Natural killer cell (primary cell): Measurements from ENCODE around the gene STX8. TPM values are rescaled to one million over a fixed set of nuclear protein-coding genes. Genes with fewer than 3 reads are reported as not detected.

Experiments
- ATAC-seq, 3 donors: fragments of 150-1000 bp in 2 of 3; fragments of 200-7000 bp in 1 of 3; cut with Tn5 transposase; 1 replicate in 1 of 3; 2 replicates in 2 of 3; pipeline ENCODE4 v1.10.0; 2021; ENCODE audit warnings: mild to moderate bottlenecking in 2 of 3, moderate library complexity in 2 of 3
- DNase-seq, 2 donors: peaks; one replicate each; pipeline versions ENCODE4 v3.0.0 to v3.0.0-alpha.2; 2013 to 2021; ENCODE audit warnings: mixed read lengths in 1 of 2
- H3K27ac ChIP-seq: one replicate; pipeline ENCODE4 v1.5.1; 2013; ENCODE audit warnings: mild to moderate bottlenecking, low read length
- H3K27me3 ChIP-seq: one replicate; pipeline ENCODE4 v1.6.1; 2013; ENCODE audit warnings: low read length; ENCODE audit not compliant: control insufficient read depth, insufficient read depth
- H3K36me3 ChIP-seq: one replicate; pipeline ENCODE4 v1.6.1; 2013; ENCODE audit warnings: low read length; ENCODE audit not compliant: control insufficient read depth, insufficient read depth
- H3K4me1 ChIP-seq: one replicate; pipeline ENCODE4 v1.6.1; 2013; ENCODE audit warnings: low read length; ENCODE audit not compliant: control insufficient read depth, insufficient read depth
- H3K4me3 ChIP-seq: one replicate; pipeline ENCODE4 v1.5.1; 2013; ENCODE audit warnings: low read length
- H3K9me3 ChIP-seq: one replicate; pipeline ENCODE4 v1.6.1; 2013; ENCODE audit warnings: low read length; ENCODE audit not compliant: control insufficient read depth, insufficient read depth
- H3K27ac Mint-ChIP-seq, 2 donors: one replicate each; pipeline ENCODE4 v1.8.0; 2022; ENCODE audit warnings: mild to moderate bottlenecking in 2 of 2, mixed read lengths in 2 of 2, moderate library complexity in 1 of 2
- H3K27me3 Mint-ChIP-seq, 2 donors: one replicate each; pipeline ENCODE4 v1.8.0; 2022; ENCODE audit warnings: low read depth in 2 of 2, mixed read lengths in 2 of 2
- H3K36me3 Mint-ChIP-seq: one replicate; pipeline ENCODE4 v1.8.0; 2022; ENCODE audit warnings: mixed read lengths
- H3K4me1 Mint-ChIP-seq, 2 donors: one replicate each; pipeline ENCODE4 v1.8.0; 2022; ENCODE audit warnings: mixed read lengths in 2 of 2
- H3K4me3 Mint-ChIP-seq: one replicate; pipeline ENCODE4 v1.8.0; 2022; ENCODE audit warnings: mild to moderate bottlenecking, moderate library complexity, mixed read lengths
- H3K9me3 Mint-ChIP-seq, 2 donors: one replicate each; pipeline ENCODE4 v1.8.0; 2022; ENCODE audit warnings: mixed read lengths in 2 of 2
- WGBS: methylation state at CpG from one replicate; pipeline ENCODE4 v1.1.7; 2013; ENCODE audit warnings: missing lambda C conversion rate; ENCODE audit not compliant: insufficient coverage; 5-methylcytosine and 5-hydroxymethylcytosine counted together
- intact Hi-C: fragments of 100-400 bp; cut with micrococcal nuclease; formaldehyde crosslinking; loops from one replicate; pipeline ENCODE4 v1.14.2; 2022
- total RNA-seq, 4 donors: library from RNA; stranded (reverse); fragments of 120-200 nt in 1 of 4; gene quantifications; one replicate each; pipeline versions ENCODE4 v1.2.3 to v1.2.4, GENCODE V29; 2013 to 2022
- TF ChIP-seq, protein P1 (sequence below): fragments of 200-600 bp; IDR thresholded peaks from one replicate; pipeline ENCODE4 v1.8.0; 2022; ENCODE audit warnings: antibody characterized with exemption

The STX8 gene
- total RNA-seq, 3 donors from 2014 or later (not counting 1 experiment from before 2014, with no cell fraction given) = 96.3 to 141 (median 120) TPM

DNA sequence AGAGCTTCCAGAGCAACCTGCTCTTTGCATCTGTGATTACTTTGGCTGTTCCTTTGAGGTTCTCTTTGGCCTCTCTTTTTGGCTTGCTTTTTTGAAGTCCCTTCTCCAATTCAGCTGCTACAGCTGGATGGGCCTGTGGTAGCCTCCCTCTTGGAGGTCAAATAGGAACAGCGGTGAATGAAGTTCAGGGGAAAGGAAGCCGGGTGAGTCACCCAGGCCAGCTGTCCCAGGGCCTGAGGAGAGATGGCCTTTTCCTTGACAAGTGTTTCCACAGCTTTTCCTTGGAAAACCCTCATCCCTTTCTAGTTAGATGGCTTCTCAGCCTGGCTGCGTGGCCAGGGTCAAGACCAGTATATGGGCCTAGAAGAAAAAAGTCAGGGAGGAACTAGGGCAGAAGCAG is 103.1 kb downstream of the STX8 start:
- no peak overlapping the region for H3K27ac ChIP-seq

GRCh38 chr17:9472094-9472493 is 103.5 kb downstream of the STX8 start:
- DNase-seq (no peak), ATAC-seq (no peak)
- H3K27ac ChIP-seq = peak overlapping the region; percentile 4
- TF ChIP-seq, protein P1, sequence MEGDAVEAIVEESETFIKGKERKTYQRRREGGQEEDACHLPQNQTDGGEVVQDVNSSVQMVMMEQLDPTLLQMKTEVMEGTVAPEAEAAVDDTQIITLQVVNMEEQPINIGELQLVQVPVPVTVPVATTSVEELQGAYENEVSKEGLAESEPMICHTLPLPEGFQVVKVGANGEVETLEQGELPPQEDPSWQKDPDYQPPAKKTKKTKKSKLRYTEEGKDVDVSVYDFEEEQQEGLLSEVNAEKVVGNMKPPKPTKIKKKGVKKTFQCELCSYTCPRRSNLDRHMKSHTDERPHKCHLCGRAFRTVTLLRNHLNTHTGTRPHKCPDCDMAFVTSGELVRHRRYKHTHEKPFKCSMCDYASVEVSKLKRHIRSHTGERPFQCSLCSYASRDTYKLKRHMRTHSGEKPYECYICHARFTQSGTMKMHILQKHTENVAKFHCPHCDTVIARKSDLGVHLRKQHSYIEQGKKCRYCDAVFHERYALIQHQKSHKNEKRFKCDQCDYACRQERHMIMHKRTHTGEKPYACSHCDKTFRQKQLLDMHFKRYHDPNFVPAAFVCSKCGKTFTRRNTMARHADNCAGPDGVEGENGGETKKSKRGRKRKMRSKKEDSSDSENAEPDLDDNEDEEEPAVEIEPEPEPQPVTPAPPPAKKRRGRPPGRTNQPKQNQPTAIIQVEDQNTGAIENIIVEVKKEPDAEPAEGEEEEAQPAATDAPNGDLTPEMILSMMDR = no peak
- Mint-ChIP-seq H3K27ac (peak overlapping the region; percentile 86 to 88), H3K4me1 (peaks cover 40 to 44% of the 10 kb centered on the region in 2 donors), H3K36me3 (no peaks in the 10 kb centered on the region), H3K27me3 (no peaks in the 10 kb centered on the region), H3K9me3 (no peaks in the 10 kb centered on the region), H3K4me3 (no peak overlapping the region)
- intact Hi-C loops = no loop called here
- H3K36me3 ChIP-seq = peaks cover 4% of the 10 kb centered on the region
- 89% methylated on average over 5 of the region's 5 CpGs for WGBS
- H3K4me3 ChIP-seq = no peak overlapping the region
- peaks cover 30% of the 10 kb centered on the region for H3K4me1 ChIP-seq
- no peaks in the 10 kb centered on the region for H3K27me3 ChIP-seq
- H3K9me3 ChIP-seq = no peaks in the 10 kb centered on the region

More for the DNA sequence above, 103.1 kb downstream of the STX8 start:
- Histone ChIP-seq H3K36me3 (peaks cover 4% of the 10 kb centered on the region), H3K4me3 (no peak overlapping the region), H3K27me3 (no peaks in the 10 kb centered on the region), H3K4me1 (peaks cover 30% of the 10 kb centered on the region), H3K9me3 (no peaks in the 10 kb centered on the region)
- H3K4me3 Mint-ChIP-seq = no peak overlapping the region
- H3K27ac Mint-ChIP-seq = peak overlapping the region; percentile 86 to 88
- peaks cover 40% of the 10 kb centered on the region in 2 donors for H3K4me1 Mint-ChIP-seq
- H3K27me3 Mint-ChIP-seq = no peaks in the 10 kb centered on the region
- WGBS = 100% methylated on average over 3 of the region's 3 CpGs
- H3K9me3 Mint-ChIP-seq = no peaks in the 10 kb centered on the region
- DNase-seq (no peak), ATAC-seq (no peak)
- no peaks in the 10 kb centered on the region for H3K36me3 Mint-ChIP-seq
- intact Hi-C loops = no loop called here
- TF ChIP-seq, protein P1 = no peak

GRCh38 chr17:9470171-9470570 is 105.4 kb downstream of the STX8 start:
- Histone ChIP-seq H3K4me1 (peaks cover 30% of the 10 kb centered on the region), H3K27ac (peak overlapping the region; percentile 65), H3K36me3 (peaks cover 1% of the 10 kb centered on the region), H3K9me3 (no peaks in the 10 kb centered on the region), H3K4me3 (no peak overlapping the region), H3K27me3 (no peaks in the 10 kb centered on the region)
- Mint-ChIP-seq H3K27ac (peak overlapping the region; percentile 86 to 88), H3K4me1 (peaks cover 41 to 42% of the 10 kb centered on the region in 2 donors), H3K9me3 (no peaks in the 10 kb centered on the region), H3K36me3 (no peaks in the 10 kb centered on the region), H3K27me3 (no peaks in the 10 kb centered on the region), H3K4me3 (peak overlapping the region; percentile 84)
- TF ChIP-seq, protein P1 = no peak
- DNase-seq (peak in 1 of 2 donors; percentile 55), ATAC-seq (peak; percentile 69 to 92 (median 74))
- 0% methylated on average over 4 of the region's 4 CpGs for WGBS
- intact Hi-C loops = no loop called here

DNA sequence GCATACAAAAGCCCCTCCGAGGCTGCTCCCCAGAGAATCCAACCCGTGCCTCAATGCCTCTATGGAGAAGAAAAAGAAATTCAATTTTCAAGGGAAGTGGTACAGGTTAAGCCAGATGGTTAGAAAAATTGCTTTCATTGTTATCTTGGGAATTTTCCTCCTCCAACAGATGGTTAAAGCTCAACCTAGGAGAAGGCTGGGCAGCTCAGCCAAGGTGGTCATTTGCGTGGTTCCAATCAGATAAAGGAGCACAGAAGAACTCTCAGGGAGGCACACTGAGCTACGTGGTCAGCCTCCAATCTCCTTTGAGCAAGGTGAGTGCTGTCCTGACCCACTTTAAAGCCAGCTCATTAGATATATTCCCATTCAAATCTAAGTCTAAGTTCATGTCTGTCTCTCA is 106.7 kb downstream of the STX8 start:
- TF ChIP-seq, protein P1 = no peak
- Histone ChIP-seq H3K9me3 (no peaks in the 10 kb centered on the region), H3K4me3 (no peak overlapping the region), H3K36me3 (no peaks in the 10 kb centered on the region), H3K27ac (no peak overlapping the region), H3K27me3 (no peaks in the 10 kb centered on the region), H3K4me1 (peaks cover 30% of the 10 kb centered on the region)
- H3K4me3 Mint-ChIP-seq = peak overlapping the region; percentile 84
- no peaks in the 10 kb centered on the region for H3K9me3 Mint-ChIP-seq
- DNase-seq = no peak
- intact Hi-C loops = no loop called here
- WGBS = 88% methylated on average over 4 of the region's 4 CpGs
- no peaks in the 10 kb centered on the region for H3K36me3 Mint-ChIP-seq
- H3K4me1 Mint-ChIP-seq = peaks cover 48 to 53% of the 10 kb centered on the region in 2 donors
- peak overlapping the region; percentile 86 to 88 for H3K27ac Mint-ChIP-seq
- no peaks in the 10 kb centered on the region for H3K27me3 Mint-ChIP-seq
- ATAC-seq = no peak
